Activated CD4-positive, CD25-positive, alpha-beta regulatory T cell treated with anti-CD3 and anti-CD28 coated beads, Interleukin-2, amount 50 U/mL, for 72 hours (primary cell): ENCODE results near the gene ZNF592.
"Not testable (repeated sequence)": the region's sequence is repeated elsewhere in the genome, so short reads cannot be mapped to it uniquely, and the experiment has no call there.

Source experiments
- DNase-seq: peaks from one replicate; pipeline ENCODE4 v3.0.0; 2021

The ZNF592 gene

DNA sequence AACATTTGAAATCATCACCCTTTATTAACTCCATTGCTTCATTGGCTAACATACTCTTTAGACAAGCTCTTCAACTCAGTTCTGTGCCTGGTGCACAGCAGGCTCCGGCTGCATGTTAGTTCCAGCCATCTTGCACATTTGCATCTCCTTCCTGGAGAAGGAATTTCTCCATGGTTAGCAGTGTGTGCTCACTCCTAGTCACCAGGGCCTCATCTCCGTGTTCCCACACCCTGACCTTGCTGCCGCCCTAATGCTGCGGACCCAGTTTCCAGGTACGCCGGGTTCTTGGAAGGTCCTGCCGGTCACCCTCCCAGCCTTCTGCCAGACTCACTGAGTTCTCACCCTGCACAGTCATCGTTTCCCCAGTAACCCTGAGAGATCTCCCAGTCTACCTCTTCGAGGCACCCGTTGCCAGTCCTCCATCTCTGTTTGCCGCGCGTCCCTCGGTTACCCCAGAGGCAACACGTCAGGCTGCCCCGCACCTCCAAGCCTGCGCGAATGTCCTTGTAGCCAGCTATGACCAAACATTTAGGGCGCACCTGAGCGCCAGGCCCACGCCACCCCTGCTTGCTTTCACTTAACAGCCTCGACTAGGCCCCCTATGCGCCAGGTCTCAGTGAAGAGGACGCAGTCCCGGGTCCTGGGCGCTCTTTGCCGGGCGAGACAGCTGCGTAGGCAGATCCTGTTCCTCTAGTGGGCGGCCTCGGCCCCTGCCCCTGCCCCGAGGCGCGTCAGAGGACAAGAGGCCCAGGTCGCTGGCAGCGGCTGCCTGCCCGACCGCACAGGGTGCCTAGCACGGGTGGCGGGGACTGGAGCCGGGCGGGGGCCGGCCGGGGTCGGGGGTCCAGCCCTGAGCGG lies 747 bp upstream of the ZNF592 start:
- DNase-seq: peak; percentile 78

DNA sequence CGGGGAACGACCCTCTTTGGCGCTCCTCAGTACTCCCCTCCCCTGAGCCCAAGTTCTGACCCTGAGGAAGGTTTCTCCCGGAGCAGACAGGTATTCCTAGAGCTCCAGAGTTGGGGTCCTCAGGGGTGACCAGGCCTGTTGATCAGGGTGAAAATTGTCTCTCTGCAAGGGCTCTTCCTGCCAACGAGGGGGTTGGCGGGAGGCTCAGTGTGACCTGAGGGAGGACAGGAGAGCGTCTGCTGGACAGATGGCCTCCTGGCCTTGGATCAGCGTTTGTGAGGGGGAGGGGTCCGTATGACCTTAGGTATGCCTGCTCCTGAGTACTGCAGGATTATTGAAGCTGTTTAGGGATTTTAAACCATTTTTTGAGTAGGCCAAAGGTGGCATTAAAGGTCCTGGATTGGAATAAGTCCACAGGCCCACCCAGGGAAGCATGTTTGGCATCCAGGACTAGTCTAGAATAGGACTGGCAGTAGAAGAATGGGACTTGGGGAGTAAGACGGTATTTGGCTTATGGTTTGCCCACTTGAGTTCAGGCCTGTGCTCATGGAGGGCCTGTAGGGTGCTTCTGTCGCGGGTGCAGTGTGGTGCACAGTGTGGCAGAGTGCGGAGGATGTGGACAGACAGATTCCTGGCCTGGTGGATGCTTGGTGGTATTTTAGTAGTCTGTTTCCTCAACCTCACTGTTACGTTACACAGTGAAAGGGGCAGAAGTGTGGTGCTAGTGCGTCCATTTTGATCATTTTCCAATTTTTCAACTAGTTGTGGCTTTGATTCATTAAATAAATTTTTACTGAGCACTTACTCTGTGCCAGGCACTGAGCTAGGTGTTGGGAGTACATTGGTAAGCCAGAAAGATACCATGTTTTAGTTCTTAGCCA lies 959 bp downstream of the ZNF592 start:
- DNase-seq: peak; percentile 47

DNA sequence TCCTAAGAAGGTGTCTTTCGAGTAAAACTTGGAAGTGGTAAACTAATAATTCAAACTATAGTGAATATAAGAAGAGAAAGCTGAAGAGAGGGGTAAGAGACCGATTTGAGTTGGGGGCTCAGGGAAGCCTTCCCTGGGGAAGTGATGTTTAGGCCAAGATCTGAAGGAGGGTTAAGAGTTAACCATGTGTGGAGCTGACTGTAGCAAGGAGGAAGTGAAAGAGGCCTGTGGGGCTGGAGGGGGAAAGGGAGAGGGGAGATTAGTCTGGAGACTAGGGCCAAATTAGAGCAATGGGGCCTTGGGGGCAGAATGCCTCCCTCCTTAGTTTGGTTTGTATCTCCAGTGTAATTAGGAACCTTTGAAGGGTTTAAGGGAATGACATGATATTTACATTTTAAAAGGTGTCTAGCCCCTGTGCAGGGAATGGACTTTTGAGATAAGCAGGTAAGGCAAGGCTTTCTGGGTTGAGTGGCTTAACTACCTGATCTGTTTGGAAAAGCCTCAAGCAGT lies 2.2 kb downstream of the ZNF592 start:
- no peak for DNase-seq

DNA sequence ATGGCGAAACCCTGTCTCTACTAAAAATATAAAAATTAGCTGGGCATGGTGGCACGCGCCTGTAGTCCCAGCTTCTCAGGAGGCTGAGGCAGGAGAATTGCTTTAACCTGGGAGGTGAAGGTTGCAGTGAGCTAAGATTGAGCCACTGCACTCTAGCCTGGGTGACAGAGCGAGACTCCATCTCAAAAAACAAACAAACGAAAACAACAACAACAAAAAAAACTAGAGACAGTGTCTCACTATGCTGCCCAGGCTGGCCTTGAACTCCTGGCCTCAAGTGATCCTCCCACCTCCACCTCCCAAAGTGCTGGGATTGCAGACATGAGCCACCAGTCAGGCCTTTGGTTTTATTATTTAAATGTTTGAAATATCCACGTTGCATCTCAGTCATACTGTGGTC lies 3.3 kb downstream of the ZNF592 start:
- not testable (repeated sequence) for DNase-seq

DNA sequence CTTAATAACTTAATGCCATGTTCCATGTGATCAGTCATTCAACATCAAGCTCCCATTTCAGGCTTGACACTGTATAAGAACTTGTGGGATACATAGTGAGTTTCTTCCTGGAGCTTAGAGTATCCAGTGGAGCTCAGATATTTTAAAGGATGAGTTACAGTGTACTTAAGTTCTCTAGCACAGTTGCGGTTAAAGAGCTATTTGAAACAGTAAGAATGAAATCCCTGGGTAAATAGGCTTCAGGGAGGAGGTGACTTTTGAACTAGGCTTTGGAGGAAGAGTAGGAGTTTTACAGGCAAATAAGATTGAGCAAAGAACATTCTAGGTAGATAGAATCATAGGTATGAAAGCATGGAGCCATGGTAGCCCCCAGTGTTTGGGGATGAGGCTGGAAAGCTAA lies 3.8 kb downstream of the ZNF592 start:
- no peak for DNase-seq

DNA sequence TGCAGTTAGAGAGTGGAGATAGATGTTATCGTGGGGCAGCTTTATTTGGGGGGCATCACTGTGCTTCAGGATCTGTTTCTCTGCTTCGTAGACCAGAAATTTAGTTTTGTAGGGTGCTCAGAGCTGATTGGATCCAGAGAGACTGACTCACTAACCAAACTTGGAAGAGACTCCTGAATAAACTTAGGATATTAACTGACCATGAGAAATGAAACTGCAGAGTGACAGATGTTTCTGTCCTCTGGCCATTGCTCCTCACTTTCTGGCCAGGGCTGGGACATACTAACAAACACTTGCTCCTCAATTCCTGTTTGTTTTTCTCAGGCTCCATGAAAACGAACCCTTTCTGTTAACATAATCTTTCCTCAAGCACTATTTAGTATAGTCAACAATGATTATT lies 4.3 kb downstream of the ZNF592 start:
- DNase-seq: no peak

DNA sequence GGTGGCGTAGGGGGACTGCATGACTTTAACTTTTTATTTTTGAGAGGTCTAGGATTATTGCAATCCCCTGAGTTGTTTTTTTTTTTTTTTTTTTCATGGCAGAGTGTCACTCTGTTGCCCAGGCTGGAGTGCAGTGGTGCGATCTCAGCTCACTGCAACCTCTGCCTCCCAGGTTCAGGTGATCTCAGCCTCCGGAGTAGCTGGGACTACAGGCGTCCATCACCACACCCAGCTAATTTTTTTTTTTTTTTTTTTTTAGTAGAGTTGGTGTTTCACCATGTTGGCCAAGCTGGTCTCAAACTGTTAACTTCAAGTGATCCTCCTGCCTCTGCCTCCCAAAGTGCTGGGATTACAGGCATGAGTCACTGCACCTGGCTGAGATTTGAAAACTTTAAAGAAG lies 6.5 kb downstream of the ZNF592 start:
- not testable (repeated sequence) for DNase-seq

DNA sequence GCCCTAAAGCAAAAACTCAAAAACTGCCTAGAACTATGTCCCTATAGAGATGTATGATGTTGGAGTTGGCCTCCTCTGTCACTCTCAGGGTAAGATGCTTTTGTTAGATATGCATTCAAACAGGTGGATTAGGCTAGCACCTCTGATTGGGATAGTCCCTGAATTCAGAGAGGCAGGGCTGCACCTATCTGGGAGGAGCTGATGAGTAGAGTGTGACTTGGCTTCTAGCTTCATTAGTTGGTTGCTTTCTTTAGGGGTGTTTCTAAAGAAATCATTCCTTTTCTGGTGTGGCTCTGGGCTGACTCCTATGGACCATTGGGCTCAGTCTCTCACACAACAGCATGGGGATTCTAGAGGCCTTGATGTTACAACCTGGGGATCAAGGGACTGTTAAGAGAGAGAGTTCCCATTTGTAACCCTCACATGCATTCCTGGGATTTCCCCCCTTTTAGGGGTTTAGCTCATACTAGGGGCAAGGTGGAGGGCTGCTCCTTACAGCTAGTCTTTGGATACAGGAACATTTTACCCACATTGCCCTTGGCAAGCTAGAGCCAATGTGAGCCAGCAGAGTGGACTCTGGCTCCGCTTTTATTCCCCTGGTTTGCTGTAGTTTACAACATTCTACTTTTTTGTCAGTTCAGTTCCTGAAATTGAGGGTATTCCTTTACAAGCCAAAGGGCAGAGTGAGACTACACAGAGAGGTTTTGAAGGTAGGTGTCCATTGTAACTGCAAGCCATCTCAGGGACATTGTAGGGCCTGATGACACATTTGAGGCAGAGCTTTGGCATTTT lies 7.5 kb downstream of the ZNF592 start:
- no peak for DNase-seq

DNA sequence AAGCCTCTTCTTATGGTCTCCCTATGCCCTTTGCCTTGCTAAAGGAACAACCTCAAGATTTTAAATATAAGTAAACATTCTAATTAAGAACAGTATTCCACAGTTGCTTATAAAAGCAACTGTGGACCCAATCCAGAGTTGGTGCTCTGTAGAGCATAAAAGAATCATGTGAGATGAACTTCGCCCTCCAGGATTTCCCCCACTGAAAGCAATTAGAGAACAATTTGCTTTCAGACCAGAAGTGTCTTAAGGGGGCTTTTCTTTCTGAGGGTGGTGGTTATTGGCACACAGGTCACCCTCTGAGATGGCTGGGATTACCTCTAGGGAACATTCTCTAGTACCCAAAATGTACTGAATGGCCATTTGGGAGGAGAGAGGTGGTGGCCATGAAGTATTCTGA lies 10.6 kb downstream of the ZNF592 start:
- no peak for DNase-seq

DNA sequence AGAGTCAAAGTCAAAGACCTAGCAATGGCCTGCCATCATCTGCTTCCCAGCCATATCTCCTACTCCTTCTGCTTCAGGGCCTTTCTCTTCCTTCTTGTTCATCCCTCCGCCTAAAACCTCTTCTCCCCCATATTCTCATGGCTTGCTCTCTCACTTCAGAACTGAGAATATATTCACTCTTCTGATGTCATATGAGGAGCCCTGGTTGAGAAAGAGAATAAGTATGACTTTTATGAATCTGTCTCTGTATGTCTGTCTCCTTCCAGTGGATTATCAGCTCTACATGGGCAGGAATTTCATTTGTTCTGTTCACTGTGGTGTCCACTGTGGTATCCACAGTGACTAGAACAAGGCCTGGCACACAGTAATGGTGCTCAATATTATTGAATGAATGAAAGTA lies 11.8 kb downstream of the ZNF592 start:
- no peak for DNase-seq

DNA sequence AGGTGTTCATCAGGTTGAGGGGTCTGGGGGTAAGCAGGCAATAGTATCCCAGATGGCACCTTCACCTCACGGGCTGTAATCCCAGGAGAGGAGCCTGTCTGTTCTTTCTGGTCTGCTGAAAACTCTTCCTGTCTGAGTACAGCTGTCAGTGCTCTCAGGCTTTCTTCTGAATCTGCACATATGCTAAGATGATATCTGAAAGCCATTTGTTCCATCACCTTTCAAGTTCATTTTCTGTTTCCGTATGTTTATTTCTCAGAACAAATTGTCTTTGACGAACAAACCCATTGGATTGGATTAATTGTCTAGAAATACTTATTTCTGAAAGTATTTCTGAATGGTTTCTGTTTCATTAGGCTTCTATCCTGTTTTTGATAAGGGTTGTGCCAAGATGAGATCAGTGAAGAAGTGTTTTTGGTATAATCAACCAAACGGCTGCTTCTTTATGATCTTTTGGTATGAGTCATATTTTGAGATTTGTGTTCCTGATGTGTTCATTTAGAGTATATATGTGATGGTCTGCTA lies 13.3 kb downstream of the ZNF592 start:
- DNase-seq: no peak

DNA sequence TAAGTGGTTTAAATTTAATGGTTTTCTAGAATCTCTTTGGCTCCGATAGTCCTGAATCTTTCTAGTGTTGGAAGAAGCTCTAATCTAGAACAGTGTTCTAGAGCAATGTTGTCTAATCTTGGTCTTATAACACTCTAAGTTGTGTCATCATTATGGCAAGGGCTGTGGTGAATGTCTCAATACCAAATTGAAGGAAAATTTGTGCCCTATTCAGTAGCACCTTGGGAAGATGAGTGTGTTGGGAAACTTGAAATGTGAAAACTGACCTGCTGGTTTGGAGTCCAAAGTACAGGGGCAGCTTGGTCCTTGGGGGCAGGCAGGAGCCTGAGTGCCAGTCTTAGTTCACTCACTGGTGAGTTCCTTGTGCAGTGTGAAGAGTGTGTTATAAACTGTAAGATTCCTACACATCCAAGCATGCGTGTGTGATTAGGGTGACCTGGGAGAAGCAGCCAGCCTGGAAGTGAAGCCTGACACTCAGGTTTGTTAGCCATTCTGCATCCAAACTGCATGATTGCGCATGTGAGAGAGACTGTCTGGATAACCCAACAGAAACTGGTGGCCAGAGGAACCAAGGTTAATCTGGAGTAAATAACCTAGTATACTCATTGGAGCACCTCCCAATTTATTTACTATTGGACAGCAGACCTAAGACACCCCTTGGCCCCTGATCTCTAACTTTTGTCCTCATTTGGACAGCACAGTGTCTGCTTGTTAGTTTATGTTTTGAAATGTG lies 14.6 kb downstream of the ZNF592 start:
- DNase-seq: no peak

DNA sequence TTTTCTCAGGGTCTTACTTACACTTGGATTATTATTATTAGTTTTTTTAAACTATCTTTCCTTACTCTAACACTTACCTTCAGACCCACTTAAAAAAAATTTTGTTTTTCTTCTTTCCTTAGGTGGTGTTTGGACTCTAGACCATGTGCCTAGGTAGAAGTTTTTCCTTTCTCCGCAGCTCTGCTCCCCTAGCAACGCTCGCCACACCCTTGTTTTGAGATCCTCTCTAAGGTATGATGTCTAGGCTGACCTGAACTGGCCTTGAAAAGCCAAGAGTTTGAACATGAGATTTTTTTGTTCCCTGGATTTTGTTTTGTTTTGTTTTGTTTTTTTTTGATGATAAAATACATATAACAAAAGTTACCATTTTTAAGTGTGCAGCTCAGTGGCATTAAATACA lies 16.2 kb downstream of the ZNF592 start:
- no peak for DNase-seq

DNA sequence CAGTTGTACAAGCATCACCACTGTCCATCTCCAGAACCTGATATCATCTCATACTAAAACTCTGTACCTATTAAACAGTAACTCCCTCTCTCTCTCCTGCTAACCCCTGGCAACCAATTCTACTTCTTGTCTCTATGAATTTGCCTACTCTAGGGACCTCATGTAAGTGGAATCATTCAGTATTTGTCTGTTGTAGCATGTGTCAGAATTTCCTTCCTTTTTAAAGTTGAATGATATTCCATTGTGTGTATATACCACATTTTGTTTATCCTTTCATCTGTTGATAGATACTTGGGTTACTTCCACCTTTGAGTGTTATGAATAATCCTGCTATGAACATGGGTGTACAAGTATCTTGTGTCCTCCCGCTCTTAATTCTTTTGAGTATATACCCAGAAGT lies 16.6 kb downstream of the ZNF592 start:
- no peak for DNase-seq

DNA sequence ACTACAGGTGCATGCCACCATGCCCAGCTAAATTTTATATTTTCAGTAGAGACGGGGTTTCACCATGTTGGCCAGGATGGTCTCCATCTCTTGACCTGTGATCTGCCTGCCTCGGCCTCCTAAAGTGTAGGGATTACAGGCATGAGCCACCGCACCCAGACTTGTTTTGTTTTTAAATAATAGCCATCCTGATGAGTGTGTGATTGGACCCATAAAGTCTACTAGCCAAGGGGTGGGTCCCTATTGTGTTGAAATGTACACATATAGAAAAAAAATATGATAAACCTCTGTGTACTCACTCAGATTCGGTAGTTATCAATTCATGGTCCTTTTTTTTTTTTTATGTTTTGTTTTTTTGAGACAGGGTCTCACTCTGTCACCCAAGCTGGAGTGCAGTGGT lies 17.3 kb downstream of the ZNF592 start:
- DNase-seq: no peak

DNA sequence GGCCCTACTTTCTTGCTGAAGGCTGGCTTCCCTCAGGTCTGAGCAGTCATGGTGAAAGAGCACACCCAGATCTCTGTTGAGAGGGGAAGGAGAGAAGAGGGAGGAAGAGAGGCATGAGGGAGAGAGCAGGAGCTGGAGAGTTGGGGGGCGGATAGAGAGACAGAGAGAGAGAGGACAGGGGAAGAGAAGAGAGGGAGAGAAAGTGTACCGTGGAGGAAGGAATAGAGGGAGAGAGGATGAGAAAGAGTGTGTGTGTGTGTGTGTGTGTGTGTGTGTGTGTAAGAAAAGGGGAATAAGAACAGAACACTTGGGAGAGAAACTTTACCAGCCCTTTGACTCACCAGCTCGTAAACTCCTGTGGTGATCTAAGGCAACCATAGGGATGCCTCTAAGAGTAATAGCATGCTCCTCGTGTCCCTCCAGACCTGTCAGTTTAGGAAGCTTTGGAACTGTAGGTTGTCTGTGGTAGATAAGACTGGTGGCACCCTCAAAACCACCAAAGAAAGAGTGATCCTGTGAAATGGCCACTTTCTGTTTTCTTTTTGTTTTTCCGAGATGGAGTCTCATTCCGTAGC lies 18.2 kb downstream of the ZNF592 start:
- DNase-seq: no peak

DNA sequence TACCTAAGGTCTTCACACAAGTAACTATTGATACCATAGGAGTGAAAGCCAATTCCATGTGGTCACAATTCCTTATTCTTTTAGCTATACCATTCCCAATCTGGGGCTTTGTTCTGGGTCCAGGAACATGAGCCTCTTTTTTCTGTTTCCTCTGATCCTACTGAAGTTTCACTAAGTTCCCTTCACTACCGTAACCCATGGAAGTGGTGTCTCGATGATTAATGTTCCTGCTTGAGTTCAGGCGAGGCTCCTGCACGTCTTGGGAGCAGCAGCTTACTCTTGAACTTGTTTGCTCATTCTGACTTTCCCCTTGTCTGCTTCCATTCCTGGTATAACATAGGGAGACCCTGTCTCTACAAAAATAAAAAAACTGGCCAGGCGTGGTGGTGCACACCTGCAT lies 23.6 kb downstream of the ZNF592 start:
- no peak for DNase-seq

DNA sequence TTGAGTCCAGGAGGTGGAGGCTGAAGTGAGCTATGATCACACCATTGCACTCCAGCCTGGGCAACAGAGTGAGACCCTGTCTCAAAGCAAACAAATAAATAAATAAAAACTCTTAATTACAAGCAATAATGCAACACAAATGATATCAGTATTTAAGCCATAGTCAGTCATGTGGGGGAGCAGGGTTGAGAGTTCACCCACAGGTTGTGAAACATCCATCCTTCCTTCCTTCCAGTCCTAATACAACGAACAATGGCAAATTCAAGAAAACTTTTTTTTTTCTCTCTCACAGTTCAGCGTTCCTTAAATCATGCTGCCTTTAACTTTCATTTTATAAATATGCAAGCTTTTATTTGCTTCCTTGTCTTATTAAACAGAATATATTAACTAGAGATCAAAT lies 24.1 kb downstream of the ZNF592 start:
- no peak for DNase-seq

DNA sequence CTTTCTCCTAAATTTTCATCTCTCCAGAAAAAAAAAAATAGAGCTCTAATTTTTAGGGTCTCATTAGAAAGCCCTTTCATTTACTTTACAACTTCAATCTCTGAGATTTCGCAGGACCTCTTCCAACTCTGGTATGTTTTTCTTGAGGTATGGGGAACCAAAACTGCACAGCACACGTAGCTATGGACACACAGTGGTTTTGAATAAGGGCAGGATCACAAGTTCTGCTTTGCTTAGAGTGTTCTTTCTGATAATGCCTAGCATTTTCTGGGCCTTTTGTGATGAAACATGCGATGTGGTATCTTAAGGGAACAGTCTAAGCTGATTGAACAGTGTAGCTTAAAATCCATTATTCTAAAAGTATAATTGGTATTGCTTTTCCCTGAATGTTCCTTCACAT lies 25.3 kb downstream of the ZNF592 start:
- no peak for DNase-seq

DNA sequence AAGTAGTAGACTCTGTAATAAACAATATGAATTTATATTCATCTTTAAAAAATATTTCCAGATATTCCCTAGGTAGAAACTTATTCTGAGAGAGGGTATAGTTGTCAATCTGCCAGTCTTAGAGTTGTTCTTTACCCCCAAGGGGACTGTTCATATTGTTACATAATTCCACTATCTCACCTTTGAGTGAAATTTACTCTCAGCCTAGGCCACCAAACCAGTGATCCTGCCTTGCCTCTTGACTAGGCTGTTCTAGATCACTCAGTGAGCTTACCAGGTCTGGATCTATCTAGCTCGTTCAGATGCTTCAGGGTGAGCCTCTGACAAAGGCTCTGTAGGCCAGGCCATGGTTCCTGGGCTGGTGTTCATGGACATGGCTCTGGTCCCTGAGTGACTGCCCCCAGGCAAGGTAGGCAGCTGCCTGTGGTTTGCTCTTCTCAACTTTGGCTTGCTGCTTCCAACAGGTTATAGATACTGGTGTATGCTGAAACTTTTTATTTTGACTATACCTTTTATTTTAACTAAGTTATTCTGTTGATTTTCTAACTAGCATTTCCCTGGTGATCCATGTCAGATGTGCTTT lies 27.6 kb downstream of the ZNF592 start:
- no peak for DNase-seq

DNA sequence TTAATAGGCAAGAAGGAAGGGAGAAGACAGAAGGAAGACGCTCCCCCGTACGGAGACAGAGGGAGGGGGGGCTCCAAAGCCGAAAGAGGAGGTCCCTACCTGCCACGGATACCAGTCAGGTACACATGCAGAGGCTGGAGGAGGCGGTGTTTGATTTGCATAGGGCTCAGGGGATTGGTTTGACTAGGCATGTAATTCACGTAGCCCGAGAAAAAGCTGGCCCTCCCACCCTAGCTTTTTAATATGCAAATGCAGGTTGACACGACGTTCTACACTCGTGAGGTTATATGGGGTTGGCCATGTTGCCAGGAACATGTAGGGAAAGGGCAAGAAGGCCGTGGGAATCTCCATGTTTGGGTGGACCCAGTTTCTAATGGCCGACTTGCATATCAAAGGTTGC lies 29.8 kb downstream of the ZNF592 start:
- no peak for DNase-seq
